ENCODE measurements around the gene PDE6H.

The PDE6H gene

DNA sequence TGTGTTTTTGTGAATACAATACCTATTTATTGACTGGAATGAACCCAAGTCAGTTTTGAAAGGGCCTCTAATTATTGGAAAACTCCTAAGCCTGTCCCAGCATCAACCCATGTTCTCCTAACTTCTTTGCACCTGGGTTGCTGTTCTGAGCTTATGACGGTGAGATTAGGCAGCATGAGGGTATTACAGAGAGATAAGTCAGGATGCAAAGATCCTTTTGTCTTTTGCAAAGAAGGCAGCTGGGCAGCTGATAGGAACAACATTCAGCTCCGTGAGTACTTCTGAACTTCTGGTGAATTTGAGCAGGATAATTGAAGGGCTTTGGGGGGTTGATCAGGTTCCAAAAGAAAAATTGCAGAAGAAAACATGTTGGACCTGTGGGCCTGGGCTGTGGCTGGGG lies at the start of gene PDE6H:
Gene PDE6H (plus strand): TSS at position 227 of the 400 bp plus-strand sequence. CDS start 4,971 bp downstream, outside the sequence.
- DNase-seq (ENCODE audit: low spot score) = no peak

DNA sequence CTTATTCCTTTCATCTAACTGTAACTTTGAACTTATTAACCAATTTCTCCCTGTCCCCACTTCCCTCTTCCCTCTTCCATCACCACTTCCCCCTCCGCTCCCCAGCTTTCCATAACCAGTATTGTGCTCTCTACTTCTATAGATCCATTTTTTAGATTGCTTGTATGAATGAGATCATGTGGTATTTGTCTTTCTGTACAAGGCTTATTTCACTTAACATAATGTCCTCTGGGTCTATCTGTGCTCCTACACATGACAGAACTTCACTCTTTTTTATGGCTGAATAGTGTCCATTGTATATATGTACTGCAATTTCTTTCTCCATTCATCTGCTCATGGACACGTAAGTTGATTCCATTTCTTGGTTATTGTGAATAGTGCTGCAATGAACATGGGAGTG lies 48.9 kb upstream of the PDE6H start:
- DNase-seq (ENCODE audit: low spot score) = no peak

DNA sequence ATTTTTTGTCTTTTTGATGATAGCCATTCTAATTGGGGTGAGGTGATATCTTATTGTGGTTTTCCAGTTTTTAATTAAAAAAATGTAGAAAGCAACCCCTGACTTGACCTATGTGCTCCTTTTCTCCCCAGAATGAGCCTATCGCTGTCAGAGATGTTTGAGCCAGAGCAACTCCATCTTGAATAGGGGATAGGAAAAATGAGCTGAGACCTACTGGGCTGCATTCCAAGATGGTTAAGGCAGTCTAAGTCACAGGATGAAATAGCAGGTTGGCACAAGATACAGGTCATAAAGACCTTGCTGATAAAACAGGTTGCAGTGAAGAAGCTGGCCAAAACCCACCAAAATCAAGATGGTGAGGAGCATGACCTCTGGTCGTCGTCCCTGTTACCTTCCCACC lies 48.3 kb upstream of the PDE6H start:
- DNase-seq (ENCODE audit: low spot score) = no peak

DNA sequence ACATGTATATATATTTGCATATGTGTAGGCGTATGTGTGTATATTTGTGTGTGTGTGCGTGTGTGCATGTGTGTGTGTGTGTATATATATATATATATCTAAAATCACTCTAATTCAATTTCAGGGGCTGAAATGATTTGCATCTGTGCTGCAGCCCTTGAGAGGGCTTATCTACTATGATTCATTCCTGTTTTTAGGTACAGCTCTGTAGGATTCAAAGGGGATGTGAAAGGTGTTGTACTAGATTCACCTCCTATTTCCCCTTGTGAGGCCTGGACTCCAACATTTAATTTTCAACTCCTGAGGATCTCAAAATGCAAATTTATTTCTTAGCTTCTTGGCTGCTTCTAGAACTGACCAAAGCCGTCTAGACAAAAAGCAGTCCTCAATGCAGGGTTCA lies 45.6 kb upstream of the PDE6H start:
- DNase-seq (ENCODE audit: low spot score) = no peak

DNA sequence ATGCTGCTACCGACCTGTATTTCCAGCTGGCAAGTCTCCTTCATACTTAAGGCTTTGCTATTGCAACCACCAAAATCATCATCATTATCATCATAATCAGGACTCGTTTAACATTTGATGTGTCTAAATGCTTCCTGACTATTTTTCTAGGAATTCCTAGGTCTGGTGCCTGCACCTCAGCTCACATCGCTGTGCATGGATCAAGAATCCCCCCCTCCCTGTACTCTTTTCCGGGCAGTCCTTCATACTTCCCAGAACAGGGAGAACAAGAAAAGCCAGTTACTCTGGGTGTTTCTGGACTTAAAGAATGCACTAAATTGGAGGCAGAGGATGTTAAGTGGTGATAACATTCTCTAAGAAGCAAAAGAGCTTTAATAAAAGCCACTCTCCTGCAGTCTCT lies 43.9 kb upstream of the PDE6H start:
- no peak for DNase-seq (ENCODE audit: low spot score)

DNA sequence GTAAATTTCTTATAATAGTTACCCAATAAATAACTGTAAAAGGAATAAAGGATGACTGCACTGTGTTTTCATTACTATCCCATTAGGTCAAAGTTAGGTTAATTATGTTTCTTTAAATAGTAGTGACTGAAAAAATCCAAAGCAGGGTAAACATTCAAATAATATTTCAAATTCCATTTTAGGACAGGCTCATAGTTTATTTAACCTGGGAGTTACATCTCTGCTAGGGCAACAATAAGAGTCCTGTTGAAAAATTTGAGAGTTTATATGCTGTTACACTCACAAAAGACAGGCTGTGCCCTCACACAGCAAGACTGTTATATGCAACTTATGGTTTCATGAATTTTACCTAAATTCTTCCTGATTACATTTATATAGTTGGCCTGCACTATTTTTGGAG lies 42.5 kb upstream of the PDE6H start:
- DNase-seq (ENCODE audit: low spot score) = no peak

DNA sequence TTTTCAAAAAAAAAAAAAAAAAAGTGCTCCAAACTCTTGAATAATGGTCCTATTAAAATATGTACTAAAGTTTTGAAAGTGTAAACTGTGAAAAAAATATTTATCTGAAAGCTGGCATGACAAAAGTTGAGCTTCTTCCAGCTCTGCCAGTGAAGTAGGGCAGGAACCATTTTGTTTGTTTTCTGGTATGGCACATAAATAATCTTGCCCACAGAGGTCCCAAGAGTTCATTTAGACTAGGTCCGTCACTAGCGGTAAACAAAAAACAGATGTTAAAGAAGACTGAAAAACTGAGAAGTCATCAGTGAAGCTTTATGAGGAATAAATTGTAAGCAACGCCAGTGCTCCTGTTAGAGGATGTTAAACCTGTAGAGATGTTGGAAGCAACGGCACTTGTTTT lies 41.5 kb upstream of the PDE6H start:
- no peak for DNase-seq (ENCODE audit: low spot score)

DNA sequence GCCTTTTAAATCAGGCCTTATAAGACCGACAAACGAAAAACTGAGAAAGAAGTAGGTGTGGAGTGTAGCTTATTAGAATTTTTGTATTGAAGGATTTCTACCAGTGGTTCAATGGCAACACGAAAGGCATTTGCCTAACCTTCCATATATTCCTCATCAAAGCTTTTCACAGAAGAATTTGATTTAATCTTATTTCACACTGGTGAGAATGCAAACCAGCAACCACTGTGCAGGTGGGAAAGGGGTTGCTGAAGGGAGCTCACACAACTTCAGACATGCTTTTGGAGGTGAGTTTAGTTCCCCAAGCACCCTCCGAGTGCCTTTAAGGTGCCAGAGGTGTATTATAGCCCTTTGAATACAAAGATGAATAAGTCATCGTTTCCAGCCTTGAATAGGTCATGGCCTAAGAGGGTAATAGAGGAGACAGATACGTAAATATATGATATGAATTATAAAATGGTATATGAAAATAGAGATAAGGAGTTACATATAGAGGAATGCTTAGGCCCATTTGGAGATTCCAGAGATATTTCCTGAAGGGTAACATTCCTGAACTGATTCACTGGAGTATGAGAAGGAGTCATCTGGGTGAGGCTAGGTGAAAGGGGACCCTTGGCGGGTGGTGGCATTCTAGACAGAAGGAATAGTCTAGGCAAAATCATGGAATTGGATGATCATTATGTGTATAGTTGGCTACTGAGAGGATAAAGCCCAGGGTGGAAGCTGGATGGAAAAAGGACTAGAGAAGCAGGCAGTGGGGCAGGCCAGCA lies 40.9 kb upstream of the PDE6H start:
- DNase-seq (ENCODE audit: low spot score) = no peak

DNA sequence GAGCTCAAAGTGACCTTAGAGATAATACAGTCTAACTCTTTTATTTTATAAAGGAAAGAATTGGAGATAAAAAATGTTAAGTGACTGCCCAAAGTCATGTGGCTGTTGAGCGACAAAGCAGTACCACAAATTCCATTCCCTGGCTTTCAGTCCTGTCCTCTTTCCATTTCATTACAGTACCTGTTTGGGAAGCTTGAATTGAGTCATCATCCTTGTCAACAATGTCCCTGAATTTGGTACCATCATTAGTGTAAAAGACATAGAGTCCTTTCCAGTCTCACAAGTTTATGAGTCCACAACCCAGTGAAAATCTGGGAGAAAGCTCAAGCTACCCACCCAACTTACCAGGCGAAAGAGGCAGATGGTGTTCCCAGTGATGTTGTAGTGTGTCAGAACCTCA lies 38.3 kb upstream of the PDE6H start:
- DNase-seq (ENCODE audit: low spot score) = no peak

DNA sequence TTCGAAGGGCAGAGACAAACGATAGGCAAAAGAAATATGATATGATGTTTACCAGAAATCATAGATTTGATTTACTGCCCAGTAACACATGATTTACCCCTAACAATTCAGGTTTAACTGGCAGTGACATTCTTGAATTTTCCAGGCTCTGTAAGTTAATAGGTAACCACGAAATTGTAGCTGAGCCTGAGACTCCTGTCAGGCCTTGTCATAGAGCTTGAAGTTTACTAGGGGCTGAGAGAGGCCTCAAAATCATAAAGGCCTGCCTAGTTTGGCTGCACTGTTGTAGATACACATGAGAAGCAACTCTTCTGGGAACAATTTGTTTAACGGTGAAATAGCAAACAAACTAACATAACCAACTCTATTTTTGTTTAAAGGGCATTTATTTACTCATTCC lies 37.8 kb upstream of the PDE6H start:
- DNase-seq (ENCODE audit: low spot score) = peak; percentile 23

DNA sequence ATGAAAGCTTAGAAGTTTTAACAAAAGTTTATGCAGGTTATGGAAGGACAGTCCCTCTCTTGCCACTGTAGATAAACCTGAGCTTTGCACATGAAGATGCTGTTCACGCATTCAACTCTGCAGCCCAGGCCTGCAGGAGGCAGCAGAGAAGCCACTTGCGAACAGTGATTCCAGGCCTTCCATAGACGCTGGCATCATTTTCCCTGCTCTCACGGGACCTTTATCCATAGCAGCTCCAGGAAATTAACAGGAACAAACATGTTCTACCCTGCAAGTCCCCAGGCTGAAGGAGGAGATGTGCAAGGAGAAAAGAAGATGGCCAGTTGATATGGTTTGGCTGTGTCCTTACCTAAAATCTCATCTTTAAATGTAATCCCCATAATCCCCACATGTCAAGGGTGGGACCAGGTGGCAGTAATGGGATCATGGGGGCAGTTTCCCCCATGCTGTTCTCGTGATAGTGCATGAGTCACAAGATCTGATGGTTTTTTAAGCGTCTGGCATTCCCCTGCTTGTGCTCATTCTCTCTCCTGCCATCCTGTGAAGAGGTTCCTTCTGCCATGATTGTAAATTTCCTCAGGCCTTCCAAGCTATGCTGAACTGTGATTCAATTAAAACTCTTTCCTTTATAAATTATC lies 36.5 kb upstream of the PDE6H start:
- no peak for DNase-seq (ENCODE audit: low spot score)

DNA sequence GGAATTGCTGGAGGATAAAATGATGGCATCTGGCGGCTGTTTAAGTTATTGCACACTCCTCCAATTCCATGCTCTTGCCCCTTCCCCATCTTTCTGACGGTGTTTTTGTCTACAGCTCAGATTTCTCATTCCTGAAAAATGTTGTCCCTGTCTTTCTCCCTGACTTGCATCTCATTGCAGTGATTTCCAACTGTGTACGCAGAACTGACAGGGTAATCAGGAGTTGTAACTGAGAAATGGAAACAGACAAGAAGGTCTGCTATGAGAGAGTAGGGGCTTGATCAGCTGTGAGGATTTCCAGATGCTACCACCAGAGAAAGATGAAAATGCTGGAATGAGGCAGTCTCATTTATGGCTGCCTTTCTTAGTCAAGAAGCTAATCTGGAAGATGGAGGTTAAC lies 35.8 kb upstream of the PDE6H start:
- no peak for DNase-seq (ENCODE audit: low spot score)

DNA sequence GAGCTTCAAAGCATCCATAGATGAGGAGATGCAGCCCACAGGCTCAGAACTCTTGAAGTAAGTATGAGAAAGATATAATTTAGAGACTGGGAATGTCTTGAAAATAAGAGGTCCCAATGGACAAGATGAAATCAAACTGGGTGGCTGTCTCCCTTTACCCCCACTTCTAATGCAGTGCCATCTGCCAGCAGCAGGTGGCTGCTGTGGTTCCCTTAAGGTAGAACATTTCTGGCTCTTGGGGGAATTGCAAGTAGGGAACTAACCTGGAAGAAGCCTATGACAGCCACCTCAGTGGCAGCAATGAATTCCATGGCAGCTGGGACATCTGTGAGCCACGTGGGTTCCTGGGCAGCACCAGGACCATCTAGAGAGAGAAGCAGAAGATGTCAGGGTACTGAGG lies 35.2 kb upstream of the PDE6H start:
- no peak for DNase-seq (ENCODE audit: low spot score)

DNA sequence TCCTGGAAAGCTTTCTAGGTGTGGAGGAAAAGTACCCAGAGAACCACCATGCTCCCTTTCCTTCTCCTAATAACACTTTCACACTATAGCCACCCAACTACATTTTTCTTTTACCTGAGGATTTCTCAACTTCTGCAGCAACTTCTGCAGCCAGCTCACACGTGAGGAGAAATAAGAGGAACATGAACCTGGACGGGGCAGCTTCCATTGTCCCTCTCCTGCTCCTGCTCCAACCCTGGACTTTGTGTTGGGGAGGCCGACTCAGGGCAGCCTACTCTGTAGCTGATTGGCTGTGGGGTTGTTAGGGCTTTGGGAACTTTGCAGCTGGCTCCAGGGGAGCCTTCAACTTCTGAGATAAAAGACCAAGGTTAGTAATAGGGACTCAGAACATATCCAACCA lies 34.5 kb upstream of the PDE6H start, which contains the start of gene ERP27:
Gene ERP27 (minus strand): TSS at position 237 of the 400 bp plus-strand sequence. CDS start 29 bp downstream, at position 208.
- DNase-seq (ENCODE audit: low spot score) = peak; percentile 8

DNA sequence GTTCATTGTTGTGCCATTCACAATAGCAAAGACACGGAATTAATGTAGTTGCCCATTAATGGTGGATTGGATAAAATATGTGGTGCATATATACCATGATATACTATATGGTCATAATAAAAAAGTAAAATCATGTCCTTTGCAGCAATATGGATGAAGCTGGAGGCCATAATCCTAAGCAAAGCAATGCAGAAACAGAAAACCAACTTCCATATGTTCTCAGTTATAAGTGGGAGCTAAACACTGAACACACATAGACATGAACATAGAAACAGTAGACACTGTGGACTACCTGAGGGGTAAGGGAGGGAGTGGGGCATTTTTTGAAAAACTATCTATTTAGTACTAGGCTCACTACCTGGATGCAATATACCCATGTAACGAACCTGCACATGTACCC lies 31.5 kb upstream of the PDE6H start:
- no peak for DNase-seq (ENCODE audit: low spot score)

DNA sequence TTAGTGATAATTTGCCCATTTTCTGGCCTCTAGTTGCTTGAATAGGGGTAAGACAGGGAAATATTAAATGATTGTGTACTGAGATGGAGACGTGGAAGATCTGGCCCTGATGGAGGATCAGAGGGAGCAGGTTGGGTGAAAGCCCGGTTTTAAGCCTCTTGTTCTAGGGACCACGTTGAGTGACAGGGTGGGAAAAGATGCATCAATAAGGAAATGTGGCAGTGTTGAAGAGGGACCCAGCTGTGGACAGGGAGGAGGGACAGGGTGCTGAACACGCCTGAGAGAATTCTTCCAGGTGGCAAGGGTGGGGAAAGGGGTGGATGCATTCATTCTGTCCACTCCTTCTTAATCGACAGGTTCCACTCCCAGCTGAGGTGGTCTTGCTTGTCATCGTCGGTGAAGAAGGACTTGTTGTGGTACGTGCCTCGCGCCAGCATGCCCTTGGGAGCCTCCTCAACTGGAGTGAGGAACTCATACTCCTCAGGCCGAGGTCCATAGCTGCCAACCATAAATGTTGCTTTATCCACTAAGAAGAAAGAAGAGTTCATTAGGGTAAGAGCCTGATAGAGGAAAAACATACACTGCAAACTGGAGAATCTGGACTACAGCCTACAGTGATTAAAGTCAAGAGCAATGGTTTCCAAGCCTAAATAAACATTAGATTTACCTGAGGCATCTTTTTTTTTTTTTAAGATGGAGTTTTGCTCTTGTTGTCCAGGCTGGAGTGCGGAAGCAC lies 30.5 kb upstream of the PDE6H start:
- no peak for DNase-seq (ENCODE audit: low spot score)

DNA sequence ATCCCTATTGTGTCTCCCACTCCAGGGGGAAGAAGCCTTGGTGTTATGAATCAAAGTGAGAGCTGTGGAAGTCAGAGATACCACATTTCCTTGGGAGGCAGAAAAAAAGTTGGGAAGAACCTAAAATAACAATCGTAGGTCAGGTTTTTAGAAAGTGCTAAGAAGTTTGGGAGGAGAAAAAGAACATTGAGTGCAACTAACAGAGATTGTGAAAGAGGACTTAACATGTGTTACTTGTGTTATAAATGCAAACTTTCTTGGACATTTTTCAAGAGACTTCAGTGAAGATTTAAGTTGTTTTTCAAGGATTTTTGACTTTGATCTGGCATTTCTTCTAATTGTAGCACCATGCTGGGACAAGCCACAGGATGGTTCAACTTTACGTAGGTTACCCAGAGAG lies 26.7 kb upstream of the PDE6H start:
- no peak for DNase-seq (ENCODE audit: low spot score)

DNA sequence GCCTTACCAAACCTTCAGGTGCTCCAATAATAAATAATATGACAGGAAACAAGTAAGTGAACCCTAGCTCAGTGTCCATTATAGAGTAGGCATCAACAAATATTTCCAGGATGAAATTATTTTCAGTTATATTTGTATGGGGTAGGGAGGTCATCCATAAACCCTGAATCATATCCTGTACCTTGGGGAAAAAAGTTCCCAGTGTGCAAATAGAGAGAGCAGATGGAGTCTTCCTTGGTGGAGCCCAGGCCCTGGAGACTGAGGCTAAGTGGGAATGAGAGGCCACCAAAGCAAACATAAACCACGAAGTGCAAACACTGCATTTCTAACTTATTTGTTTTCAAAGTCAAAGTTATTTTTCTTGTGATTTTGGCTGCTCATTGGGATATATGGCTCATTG lies 26.0 kb upstream of the PDE6H start:
- no peak for DNase-seq (ENCODE audit: low spot score)

DNA sequence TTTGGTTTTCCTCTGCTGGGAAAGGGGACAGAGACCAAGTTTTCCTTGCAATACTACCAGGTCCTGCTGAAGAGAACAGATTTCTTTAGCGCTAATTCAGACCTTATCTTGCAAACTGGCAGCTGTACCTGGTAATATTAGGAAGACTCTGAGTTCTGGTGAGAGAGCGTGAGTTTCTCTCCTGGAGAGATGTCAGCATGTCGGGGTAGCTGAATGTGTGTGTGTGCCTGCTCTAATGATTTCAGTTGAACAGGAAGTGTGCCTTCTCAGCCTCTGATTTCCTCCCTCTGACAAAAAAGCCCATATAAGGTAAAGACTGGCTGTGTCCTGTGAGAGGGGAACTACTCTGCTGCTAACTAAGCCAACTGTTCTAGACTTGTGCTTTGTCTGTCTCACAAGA lies 24.2 kb upstream of the PDE6H start:
- DNase-seq (ENCODE audit: low spot score) = no peak

DNA sequence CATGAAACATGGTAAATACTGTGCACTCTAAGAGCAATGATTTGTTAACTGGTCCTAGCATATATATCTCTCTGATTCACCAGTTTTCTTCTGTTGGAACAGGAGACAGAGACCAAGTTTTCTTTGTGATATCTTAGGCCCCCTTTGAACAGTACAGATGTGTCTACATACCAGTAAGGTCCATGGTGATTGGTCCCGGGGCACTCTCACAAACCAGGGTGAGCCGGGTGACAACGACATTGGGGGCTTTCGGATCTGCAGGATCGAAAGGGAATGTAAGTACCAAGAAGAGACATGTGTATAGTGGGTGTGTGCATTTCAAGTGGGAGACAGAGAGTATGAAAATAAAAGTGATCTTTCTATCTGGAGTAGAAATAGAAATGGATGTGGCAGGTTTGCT lies 23.2 kb upstream of the PDE6H start:
- no peak for DNase-seq (ENCODE audit: low spot score)

DNA sequence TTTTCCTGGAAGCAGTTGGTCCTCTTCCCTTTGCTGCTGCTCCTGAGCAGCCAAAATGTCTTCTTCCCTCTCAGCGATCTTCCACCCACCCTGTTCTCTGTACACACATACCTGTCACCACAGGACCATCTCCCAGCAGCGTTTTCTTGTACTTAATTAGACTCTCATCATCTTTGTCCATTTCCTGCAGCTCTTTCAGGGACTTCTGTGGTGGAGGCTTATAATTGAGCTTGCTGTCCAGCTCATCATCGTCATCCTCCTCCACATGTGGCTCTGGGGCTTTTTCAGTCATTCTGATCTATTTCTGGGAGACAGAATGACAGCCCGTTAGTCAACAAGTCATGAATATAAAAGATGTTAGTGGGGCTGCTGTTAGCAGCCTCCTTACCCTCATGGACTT lies 22.4 kb upstream of the PDE6H start:
- DNase-seq (ENCODE audit: low spot score) = no peak

DNA sequence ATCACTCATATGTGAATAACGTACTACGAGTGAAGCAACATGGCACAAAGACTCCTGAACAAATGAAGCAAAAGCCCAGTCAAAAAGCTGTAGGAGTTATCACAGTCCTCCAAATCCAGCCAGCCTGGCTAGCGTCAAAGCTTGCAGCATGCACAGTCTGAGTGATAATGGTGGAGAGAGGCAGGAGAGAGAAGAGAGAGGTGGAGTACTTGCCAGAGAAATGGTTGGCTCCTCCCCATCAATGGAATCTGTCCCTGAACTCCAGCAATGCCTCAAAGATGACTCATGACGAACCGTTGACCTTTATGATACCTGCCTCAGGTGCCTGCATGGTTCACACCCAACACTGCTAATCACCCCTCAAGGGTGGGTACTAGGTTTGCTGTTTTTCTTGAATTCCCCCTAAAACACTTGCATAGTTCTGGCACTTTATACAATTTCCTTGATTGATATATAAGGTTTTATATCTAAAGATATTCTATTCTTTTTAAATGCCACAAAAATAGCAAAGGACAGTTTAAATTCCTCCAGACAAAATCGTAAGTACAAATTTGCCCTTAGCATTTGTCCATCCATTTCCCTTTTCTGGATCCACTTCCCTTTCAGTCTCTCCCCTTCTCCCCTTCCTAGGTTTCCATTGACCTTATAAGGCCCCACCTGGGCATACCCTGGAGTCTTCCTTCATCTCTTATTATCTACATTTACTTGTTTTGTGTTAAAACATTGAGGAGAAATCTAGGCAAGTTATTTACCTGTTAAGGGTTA lies 21.7 kb upstream of the PDE6H start:
- DNase-seq (ENCODE audit: low spot score) = no peak
